ENCODE results near the gene ZFYVE28.

ZFYVE28 gene

DNA sequence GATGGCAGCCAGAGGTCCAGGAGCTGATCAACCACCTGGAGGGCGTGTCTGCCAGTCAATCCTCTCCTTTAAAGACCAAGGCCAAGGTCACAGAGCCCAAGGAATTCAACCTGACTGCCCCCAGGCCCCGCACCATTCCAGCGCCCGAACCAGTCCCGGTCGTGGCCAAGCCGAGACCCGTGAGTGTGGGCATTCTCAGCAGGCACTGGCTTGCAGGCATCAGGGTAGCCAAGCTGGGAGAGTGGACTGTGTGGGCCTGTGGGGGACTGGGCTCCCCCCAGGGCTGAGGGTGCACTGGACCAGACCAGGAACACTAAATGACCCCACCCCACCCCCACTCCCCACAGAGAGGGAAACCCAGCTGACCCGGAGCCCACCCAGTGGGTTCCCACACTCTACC, 26.7 kb upstream of the ZFYVE28 start:
- H3K4me3 ChIP-seq (replicated peaks; ENCODE audit: low read depth, low read length) = no peak overlapping the region
- no peak for DNase-seq (ENCODE audit: low read depth)
- TF ChIP-seq, protein P1, sequence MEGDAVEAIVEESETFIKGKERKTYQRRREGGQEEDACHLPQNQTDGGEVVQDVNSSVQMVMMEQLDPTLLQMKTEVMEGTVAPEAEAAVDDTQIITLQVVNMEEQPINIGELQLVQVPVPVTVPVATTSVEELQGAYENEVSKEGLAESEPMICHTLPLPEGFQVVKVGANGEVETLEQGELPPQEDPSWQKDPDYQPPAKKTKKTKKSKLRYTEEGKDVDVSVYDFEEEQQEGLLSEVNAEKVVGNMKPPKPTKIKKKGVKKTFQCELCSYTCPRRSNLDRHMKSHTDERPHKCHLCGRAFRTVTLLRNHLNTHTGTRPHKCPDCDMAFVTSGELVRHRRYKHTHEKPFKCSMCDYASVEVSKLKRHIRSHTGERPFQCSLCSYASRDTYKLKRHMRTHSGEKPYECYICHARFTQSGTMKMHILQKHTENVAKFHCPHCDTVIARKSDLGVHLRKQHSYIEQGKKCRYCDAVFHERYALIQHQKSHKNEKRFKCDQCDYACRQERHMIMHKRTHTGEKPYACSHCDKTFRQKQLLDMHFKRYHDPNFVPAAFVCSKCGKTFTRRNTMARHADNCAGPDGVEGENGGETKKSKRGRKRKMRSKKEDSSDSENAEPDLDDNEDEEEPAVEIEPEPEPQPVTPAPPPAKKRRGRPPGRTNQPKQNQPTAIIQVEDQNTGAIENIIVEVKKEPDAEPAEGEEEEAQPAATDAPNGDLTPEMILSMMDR (IDR thresholded peaks at IDR 0.05; ENCODE audit: low read length, missing control alignments) = no peak

- no peak for DNase-seq (ENCODE audit: low read depth)
- H3K4me3 ChIP-seq (replicated peaks; ENCODE audit: low read depth, low read length) = no peak overlapping the region
- TF ChIP-seq, protein P1 (IDR thresholded peaks at IDR 0.05; ENCODE audit: low read length, missing control alignments) = no peak
Measured at GRCh38 chr4:2443956-2444740, 25.7 kb upstream of the ZFYVE28 start.

DNA sequence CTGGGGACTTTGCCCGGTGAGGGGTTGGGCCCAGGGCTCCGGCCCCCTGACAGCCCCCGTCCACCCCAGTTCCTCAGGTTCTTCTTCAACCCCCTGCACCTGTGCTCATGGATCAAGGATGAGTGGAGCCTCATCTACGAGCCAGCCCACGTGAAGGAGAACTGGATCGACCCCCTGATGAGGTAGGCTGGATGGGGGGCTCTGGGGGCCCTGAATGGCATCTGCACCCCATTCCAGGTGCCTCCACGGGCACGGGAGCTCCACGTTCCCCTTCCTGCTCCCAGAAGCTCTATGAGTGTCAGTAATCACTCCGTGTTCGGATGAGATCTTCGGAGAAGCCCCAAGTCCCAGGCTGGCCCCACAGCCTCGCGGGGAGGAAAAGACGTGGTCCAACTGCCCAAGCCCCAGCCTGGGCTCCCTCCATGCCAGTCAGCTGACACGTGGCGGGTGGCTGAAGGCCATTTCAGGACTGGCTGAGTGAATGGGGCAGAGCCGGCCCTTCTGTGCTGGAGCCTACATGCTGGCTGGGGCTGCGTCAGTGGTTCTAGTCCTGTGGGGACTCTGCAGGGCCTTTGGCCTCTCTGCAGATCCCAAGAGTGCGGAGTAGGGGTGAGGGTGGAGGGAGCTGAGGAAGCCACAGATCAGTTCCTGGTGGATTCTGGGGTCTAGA, 24.8 kb upstream of the ZFYVE28 start:
- TF ChIP-seq, protein P1 (IDR thresholded peaks at IDR 0.05; ENCODE audit: low read length, missing control alignments) = no peak
- H3K4me3 ChIP-seq (replicated peaks; ENCODE audit: low read depth, low read length) = no peak overlapping the region
- DNase-seq (ENCODE audit: low read depth) = no peak

- H3K4me3 ChIP-seq (replicated peaks; ENCODE audit: low read depth, low read length) = no peak overlapping the region
- DNase-seq (ENCODE audit: low read depth) = no peak
- TF ChIP-seq, protein P1 (IDR thresholded peaks at IDR 0.05; ENCODE audit: low read length, missing control alignments) = no peak
Measured at GRCh38 chr4:2442175-2442993, 23.9 kb upstream of the ZFYVE28 start.

- peak; percentile 70 for DNase-seq (ENCODE audit: low read depth)
- TF ChIP-seq, protein P1 (IDR thresholded peaks at IDR 0.05; ENCODE audit: low read length, missing control alignments) = peak; percentile 82
- H3K4me3 ChIP-seq (replicated peaks; ENCODE audit: low read depth, low read length) = no peak overlapping the region
Measured at GRCh38 chr4:2441393-2442174, 23.1 kb upstream of the ZFYVE28 start.
